HG03432 (cell line): Measurements from ENCODE around the gene IGSF8.

Experiments
- ATAC-seq: cut with Tn5 transposase; IDR thresholded peaks from one replicate; pipeline ENCODE4 v1.9.1; 2021; ENCODE audit warnings: mild to moderate bottlenecking, moderate library complexity; ENCODE audit not compliant: unreplicated experiment

The IGSF8 gene

GRCh38 chr1:160091666-160092223 lies 6.7 kb downstream of the IGSF8 start:
- no peak for ATAC-seq

- no peak for ATAC-seq
Measured at GRCh38 chr1:160090760-160091159, 7.7 kb downstream of the IGSF8 start.

DNA sequence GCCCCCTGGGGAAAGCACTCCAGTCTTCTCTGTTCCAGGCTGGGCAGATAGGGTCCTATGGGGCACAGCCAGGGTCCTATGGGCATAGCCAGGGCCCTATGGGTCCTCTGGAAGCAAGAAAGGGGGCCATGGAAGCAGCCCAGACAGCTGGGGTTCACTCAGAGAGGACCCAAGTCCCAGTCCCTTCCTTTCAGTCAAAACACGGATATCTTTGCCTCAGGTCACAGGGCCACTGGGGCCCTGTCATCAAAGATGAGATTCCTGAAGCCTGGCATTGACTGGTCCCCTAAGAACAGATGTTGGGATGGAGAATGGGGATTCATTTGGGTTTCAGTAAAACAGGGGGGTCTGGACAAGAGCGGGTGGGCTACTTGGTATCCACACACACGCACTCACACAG lies 8.5 kb downstream of the IGSF8 start:
- no peak for ATAC-seq

DNA sequence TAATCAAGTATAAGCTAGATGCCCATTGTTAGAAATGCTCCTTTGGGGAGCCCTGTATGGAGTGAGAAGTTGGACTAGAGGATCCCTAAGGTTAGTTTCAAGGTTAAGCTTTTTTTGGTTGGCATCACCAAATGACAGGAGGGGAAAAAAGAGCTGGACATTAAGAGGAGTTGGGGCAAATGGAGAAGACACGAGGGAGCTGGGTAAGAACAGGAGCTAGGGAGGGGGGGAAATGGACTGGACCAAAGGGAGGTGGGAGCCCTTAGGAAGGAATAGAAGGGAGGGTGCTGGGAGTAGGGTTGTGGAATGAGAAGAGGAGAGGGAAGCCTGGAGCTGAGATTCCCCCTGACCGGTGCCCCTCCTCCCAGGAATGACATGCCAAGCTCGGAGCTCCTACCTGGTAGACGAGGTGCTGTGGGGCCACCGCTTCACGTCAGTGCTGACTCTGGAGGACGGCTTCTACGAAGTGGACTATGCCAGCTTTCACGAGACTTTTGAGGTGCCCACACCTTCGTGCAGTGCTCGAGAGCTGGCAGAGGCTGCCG lies 11.2 kb downstream of the IGSF8 start:
- ATAC-seq: no peak

- no peak for ATAC-seq
Measured at GRCh38 chr1:160086456-160086892, 11.9 kb downstream of the IGSF8 start.

- ATAC-seq: peak; percentile 66
Measured at GRCh38 chr1:160085686-160086455, 12.5 kb downstream of the IGSF8 start.

GRCh38 chr1:160084771-160085321 lies 13.6 kb downstream of the IGSF8 start:
- no peak for ATAC-seq

DNA sequence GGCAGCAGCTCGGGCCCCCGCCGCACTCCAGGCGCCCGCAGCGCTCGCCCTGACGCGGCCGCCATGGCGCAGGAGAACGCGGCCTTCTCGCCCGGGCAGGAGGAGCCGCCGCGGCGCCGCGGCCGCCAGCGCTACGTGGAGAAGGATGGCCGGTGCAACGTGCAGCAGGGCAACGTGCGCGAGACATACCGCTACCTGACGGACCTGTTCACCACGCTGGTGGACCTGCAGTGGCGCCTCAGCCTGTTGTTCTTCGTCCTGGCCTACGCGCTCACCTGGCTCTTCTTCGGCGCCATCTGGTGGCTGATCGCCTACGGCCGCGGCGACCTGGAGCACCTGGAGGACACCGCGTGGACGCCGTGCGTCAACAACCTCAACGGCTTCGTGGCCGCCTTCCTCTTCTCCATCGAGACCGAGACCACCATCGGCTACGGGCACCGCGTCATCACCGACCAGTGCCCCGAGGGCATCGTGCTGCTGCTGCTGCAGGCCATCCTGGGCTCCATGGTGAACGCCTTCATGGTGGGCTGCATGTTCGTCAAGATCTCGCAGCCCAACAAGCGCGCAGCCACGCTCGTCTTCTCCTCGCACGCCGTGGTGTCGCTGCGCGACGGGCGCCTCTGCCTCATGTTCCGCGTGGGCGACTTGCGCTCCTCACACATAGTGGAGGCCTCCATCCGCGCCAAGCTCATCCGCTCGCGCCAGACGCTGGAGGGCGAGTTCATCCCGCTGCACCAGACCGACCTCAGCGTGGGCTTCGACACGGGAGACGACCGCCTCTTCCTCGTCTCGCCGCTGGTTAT lies 14.2 kb downstream of the IGSF8 start:
- ATAC-seq: peak; percentile 78

- no peak for ATAC-seq
Measured at GRCh38 chr1:160082926-160083325, 15.5 kb downstream of the IGSF8 start.

DNA sequence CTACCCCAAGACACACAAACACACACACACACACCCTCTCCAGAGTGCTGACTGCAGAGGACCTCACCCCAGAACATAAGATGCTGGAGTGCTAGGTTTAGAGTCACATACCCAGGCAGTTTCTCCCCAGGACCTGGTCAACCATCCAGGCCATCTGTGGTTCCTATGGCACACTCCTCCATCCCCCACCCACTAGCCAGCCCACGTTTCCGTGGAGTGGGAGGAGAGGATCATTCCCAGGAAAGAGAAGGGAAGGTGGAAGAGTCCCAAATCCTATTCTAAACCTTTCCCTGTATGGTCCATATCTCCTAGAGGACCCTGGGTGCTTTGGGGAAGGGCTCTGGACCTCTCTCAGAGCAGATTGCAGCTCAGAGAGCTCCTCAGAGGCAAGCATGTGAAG lies 15.9 kb downstream of the IGSF8 start:
- ATAC-seq: no peak

- no peak for ATAC-seq
Measured at GRCh38 chr1:160081261-160081936, 17.0 kb downstream of the IGSF8 start, which contains the start of gene KCNJ9. Gene KCNJ9 (plus strand): TSS chr1:160081538. CDS start chr1:160084031, 2,493 bp downstream.

- ATAC-seq: no peak
Measured at GRCh38 chr1:160080381-160081100, 17.9 kb downstream of the IGSF8 start.

DNA sequence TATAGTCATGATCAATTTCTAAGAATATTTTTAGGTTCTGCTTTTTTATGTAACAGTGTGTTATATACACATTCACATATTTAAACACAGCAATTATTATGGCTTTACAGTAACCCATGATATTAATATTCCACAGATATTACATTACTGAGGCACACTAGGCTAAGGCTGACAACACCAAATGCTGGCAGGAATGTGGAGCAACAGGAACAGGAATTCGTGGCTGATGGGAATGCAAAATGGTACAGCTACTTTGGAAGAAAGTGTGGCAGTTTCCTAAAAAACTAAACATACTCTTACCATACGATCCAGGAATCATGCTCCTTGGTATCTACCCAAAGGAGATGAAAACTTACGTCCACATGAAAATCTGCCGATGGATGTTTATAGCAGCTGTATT lies 19.0 kb downstream of the IGSF8 start:
- ATAC-seq: no peak

DNA sequence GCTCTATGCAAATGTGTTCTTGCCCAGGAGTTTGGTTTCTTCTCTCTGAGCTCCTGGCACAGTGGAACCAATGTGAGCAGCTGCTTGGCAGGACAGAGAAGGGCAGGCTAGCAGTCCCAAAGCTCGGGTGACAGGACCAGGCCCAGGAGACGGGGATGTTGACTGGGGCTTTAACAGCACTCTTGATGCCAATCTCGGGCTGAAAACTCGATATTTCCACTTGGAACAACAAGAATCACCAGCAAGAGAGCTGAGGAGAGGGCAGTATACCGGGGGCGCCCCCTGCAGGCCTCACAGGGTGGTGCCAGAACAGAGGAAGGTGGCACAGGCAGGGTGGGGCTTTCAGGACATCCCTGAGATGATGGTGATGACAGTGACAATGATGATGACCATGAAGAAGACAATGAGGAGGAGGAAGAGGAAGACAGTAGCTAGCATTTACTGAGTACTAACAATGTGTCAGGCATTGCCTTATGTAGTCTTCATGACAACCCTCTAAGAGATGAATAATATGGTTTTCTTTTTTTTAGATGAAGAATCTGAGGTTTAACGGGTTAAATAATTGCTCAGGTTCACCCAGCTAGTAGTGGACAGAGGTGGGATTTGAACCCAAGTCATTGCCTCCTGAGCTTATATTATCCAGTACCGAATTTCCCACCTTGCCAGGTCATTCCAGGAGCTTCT lies 19.8 kb downstream of the IGSF8 start:
- peak; percentile 76 for ATAC-seq

DNA sequence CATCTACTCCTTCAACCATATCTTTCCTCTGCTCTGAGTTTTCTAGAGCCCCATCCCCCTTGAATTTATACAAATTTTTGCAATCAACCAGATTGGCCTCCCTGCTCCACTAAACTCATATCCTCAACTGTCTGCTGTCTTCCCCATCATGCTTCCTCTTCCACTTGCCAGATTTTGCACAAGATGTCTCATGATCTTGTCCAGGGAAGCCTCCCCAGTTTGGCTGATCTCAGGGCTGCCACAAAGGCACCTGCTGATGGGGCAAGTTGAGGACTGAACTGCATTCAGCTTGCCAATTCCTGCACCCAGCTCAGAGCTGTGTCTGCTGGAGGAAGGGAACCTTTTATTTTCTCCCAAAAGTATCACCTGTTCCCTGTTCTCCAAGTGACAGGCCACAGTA lies 20.9 kb downstream of the IGSF8 start:
- no peak for ATAC-seq

GRCh38 chr1:160076295-160076694 lies 22.1 kb downstream of the IGSF8 start:
- ATAC-seq: no peak

DNA sequence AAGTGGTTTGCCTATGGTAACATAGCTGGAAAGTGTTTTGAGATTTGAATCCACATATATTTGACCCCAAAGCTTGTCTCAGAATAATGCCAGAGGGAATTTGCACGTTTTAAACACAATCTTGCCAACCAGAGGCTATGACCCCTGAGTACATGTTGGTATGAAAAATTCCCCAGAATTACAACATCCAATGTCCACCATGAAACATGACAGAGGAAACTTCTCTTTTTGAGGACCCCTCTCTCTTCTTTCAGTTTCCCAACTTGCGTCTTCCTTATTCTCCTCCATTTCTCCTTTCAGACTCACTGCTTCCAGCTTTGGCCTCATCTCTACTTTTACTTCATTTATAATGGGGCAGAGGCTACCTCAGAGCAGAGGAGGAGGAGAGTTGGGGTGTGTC lies 22.6 kb downstream of the IGSF8 start:
- no peak for ATAC-seq

DNA sequence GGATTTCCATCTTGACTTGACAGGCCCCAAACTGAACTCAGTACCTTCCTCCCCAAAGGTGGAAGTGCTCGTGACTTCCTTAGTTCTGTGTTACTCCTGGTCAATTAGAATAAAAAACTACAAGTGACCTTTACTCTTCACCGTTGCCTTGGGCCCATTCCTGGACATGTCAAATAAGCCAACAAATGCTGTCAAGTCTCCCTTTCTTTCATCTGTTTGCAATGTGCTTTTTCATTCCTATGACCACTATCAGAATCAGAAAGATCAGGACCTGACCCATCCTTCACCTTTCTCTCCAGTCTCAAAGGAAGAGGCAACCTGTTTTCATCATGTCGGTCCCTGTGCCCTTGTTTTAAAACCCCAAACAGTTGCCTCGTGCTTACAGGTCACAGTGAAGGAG lies 23.6 kb downstream of the IGSF8 start:
- ATAC-seq: no peak

DNA sequence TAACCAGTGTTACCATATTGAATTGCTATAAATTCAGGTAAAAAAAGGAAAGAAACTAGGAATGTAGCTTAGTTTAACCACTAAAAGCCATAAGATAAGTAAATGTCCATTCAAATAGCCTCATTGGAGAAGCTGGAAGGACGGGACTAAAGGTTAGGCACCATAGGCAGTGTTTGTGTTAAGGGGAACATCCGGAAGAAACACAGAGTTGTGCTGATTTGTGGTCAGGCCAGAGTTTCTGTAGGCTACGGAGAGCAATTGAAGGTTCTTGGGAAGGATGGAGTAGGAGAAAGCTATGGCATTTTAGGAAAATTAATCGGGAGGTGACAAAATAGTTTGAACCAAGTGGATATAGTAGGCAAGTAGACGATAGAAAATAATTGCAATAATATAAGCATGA lies 27.1 kb downstream of the IGSF8 start:
- ATAC-seq: no peak
